HepG2 (cell line): Measurements from ENCODE around the gene DPH3. TPM values are rescaled to one million over a fixed set of nuclear protein-coding genes. Genes with fewer than 3 reads are reported as not detected.

Experiments used
- ATF7 ChIP-seq, 2 experiments: fragments of 450-650 bp in 1 of 2; sonication (generic) in 1 of 2; formaldehyde crosslinking in 1 of 2; IDR thresholded peaks; 2 replicates each; pipeline versions ENCODE4 v1.4.0 to v1.6.1; 2016 to 2020; ENCODE audit warnings: antibody characterized with exemption in 1 of 2, mild to moderate bottlenecking in 1 of 2, missing genetic modification reagents in 1 of 2
- ATM ChIP-seq: fragments of 450-650 bp; IDR thresholded peaks from 2 replicates; pipeline ENCODE4 v1.7.1; 2017; ENCODE audit warnings: mild to moderate bottlenecking, borderline replicate concordance
- DPF2 ChIP-seq: sonication (generic); formaldehyde crosslinking; IDR thresholded peaks from 2 replicates; pipeline ENCODE4 v1.4.0; 2020; ENCODE audit warnings: mild to moderate bottlenecking, low read depth, missing genetic modification reagents, borderline replicate concordance
- HMG20A ChIP-seq: IDR thresholded peaks from 2 replicates; pipeline ENCODE4 v1.6.1; 2016; ENCODE audit warnings: borderline replicate concordance
- IKZF1 ChIP-seq: fragments of 450-650 bp; IDR thresholded peaks from 2 replicates; pipeline ENCODE4 v1.7.1; 2016
- IKZF4 ChIP-seq: sonication (generic); formaldehyde crosslinking; IDR thresholded peaks from 2 replicates; pipeline ENCODE4 v1.5.1; 2020; ENCODE audit warnings: borderline replicate concordance, mild to moderate bottlenecking, low read depth, missing genetic modification reagents; ENCODE audit errors: not compliant biosample characterization
- KDM2A ChIP-seq: sonication (generic); formaldehyde crosslinking; IDR thresholded peaks from 2 replicates; pipeline ENCODE4 v1.4.0; 2020; ENCODE audit warnings: low read depth, missing genetic modification reagents, borderline replicate concordance
- MTF1 ChIP-seq: sonication (generic); formaldehyde crosslinking; IDR thresholded peaks from 2 replicates; pipeline ENCODE4 v1.5.0; 2020; ENCODE audit warnings: missing genetic modification reagents
- MXI1 ChIP-seq: IDR thresholded peaks from 3 replicates; pipeline ENCODE4 v1.6.1; 2012; ENCODE audit warnings: low read depth, low read length, inconsistent platforms, borderline replicate concordance
- NR0B2 ChIP-seq: sonication (generic); formaldehyde crosslinking; IDR thresholded peaks from 2 replicates; pipeline ENCODE4 v1.4.0; 2020; ENCODE audit warnings: mild to moderate bottlenecking, missing genetic modification reagents
- TCF12 ChIP-seq, 2 experiments: fragments of 450-650 bp in 1 of 2; sonication (generic) in 1 of 2; formaldehyde crosslinking in 1 of 2; IDR thresholded peaks; 2 replicates each; pipeline versions ENCODE4 v1.6.1 to v1.8.0; 2017 to 2022; ENCODE audit warnings: antibody characterized with exemption in 1 of 2, mild to moderate bottlenecking in 1 of 2, missing genetic modification reagents in 1 of 2, moderate library complexity in 1 of 2
- TFDP2 ChIP-seq: sonication (generic); formaldehyde crosslinking; IDR thresholded peaks from 2 replicates; pipeline ENCODE4 v1.4.0; 2020; ENCODE audit warnings: missing genetic modification reagents
- UBTF ChIP-seq: sonication (generic); formaldehyde crosslinking; IDR thresholded peaks from 2 replicates; pipeline ENCODE4 v1.4.0; 2020; ENCODE audit warnings: mild to moderate bottlenecking, missing genetic modification reagents
- ZBTB38 ChIP-seq: sonication (generic); formaldehyde crosslinking; IDR thresholded peaks from 2 replicates; pipeline ENCODE4 v1.5.1; 2020; ENCODE audit warnings: mild to moderate bottlenecking, missing genetic modification reagents
- ZFP91 ChIP-seq: sonication (generic); formaldehyde crosslinking; IDR thresholded peaks from 2 replicates; pipeline ENCODE4 v1.9.0; 2022; ENCODE audit warnings: missing genetic modification reagents, mild to moderate bottlenecking, borderline replicate concordance
- ZFX ChIP-seq: sonication (generic); formaldehyde crosslinking; IDR thresholded peaks from 2 replicates; pipeline ENCODE4 v1.4.0; 2020; ENCODE audit warnings: mild to moderate bottlenecking, low read depth, missing genetic modification reagents, moderate library complexity
- ZMAT3 ChIP-seq: sonication (generic); formaldehyde crosslinking; conservative IDR thresholded peaks from 2 replicates; pipeline ENCODE4 v1.7.0; 2021; ENCODE audit warnings: missing genetic modification reagents
- ZNF501 ChIP-seq: sonication (generic); formaldehyde crosslinking; IDR thresholded peaks from 2 replicates; pipeline ENCODE4 v1.5.1; 2020; ENCODE audit warnings: mild to moderate bottlenecking, moderate library complexity, missing genetic modification reagents
- ZNF724P ChIP-seq: sonication (generic); formaldehyde crosslinking; IDR thresholded peaks from 2 replicates; pipeline ENCODE4 v1.8.0; 2022; ENCODE audit warnings: missing genetic modification reagents, borderline replicate concordance
- polyA plus RNA-seq, 8 experiments: library from polyadenylated mRNA; depleted of rRNA in 3 of 8; stranded (reverse) in 7 of 8; unstranded in 1 of 8; fragments of >200 nt; fragmentation: Illumina TruSeq in 4 of 8; extraction: Trizol in 4 of 8; gene quantifications; 2 replicates each; pipeline versions ENCODE4 v1.2.1 to v1.2.3, GENCODE V29; 2011 to 2016; ENCODE audit warnings: low read depth in 4 of 8, missing spikeins in 1 of 8, mixed read lengths in 1 of 8; ENCODE audit not compliant: insufficient read depth in 1 of 8
- total RNA-seq, 5 experiments: library from RNA; depleted of rRNA; stranded (reverse); fragments of >200 nt; fragmentation: Illumina TruSeq; extraction: Trizol; gene quantifications; 2 replicates each; pipeline ENCODE4 v1.2.3, GENCODE V29; 2016; ENCODE audit warnings: low read depth in 1 of 5
- TF ChIP-seq, protein P1 (sequence below): sonication (generic); formaldehyde crosslinking; IDR thresholded peaks from 2 replicates; pipeline ENCODE4 v1.9.0; 2021; ENCODE audit warnings: missing genetic modification reagents, borderline replicate concordance
- TF ChIP-seq, protein P2 (sequence below): sonication (generic); formaldehyde crosslinking; IDR thresholded peaks from 2 replicates; pipeline ENCODE4 v1.5.1; 2020; ENCODE audit warnings: missing genetic modification reagents, mild to moderate bottlenecking, borderline replicate concordance

DPH3 gene
- total and polyA plus RNA-seq, 2 of the 13 experiments (the other 11 are each of a cell fraction or from before 2014, with no cell fraction given) = 18.3 to 21.6 TPM

- no peak for TF ChIP-seq ZNF501
- no peak for TF ChIP-seq ATM
- no peak for TF ChIP-seq IKZF4 (CRISPR knock-in tag)
- TF ChIP-seq MXI1 = no peak
- no peak for TF ChIP-seq ZNF724P
- TF ChIP-seq TFDP2 (CRISPR knock-in tag) = no peak
- peak; percentile 64; the same call in 1 of the 2 replicates for TF ChIP-seq HMG20A (CRISPR knock-in tag)
- TF ChIP-seq UBTF (CRISPR knock-in tag) = no peak
- no peak for TF ChIP-seq DPF2
- TF ChIP-seq KDM2A = no peak
- TF ChIP-seq TCF12 (IDR thresholded peaks at IDR 0.05) = no peak
- no peak for TF ChIP-seq TCF12 (CRISPR knock-in tag; IDR thresholded peaks at IDR 0.05)
- TF ChIP-seq ZFX (CRISPR knock-in tag) = no peak
- TF ChIP-seq ZMAT3 = no peak
- TF ChIP-seq ZBTB38 (CRISPR knock-in tag) = no peak
- TF ChIP-seq, protein P1, sequence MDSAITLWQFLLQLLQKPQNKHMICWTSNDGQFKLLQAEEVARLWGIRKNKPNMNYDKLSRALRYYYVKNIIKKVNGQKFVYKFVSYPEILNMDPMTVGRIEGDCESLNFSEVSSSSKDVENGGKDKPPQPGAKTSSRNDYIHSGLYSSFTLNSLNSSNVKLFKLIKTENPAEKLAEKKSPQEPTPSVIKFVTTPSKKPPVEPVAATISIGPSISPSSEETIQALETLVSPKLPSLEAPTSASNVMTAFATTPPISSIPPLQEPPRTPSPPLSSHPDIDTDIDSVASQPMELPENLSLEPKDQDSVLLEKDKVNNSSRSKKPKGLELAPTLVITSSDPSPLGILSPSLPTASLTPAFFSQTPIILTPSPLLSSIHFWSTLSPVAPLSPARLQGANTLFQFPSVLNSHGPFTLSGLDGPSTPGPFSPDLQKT (CRISPR knock-in tag) = no peak
- TF ChIP-seq ZFP91 (CRISPR knock-in tag) = no peak
- no peak for TF ChIP-seq NR0B2 (CRISPR knock-in tag)
- TF ChIP-seq, protein P2, sequence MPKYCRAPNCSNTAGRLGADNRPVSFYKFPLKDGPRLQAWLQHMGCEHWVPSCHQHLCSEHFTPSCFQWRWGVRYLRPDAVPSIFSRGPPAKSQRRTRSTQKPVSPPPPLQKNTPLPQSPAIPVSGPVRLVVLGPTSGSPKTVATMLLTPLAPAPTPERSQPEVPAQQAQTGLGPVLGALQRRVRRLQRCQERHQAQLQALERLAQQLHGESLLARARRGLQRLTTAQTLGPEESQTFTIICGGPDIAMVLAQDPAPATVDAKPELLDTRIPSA (CRISPR knock-in tag) = no peak
- no peak for TF ChIP-seq MTF1
- TF ChIP-seq IKZF1 = no peak
- TF ChIP-seq ATF7 (IDR thresholded peaks at IDR 0.05) = no peak
- no peak for TF ChIP-seq ATF7 (CRISPR knock-in tag; IDR thresholded peaks at IDR 0.05)
Observed at GRCh38 chr3:16252243-16252978, 12.3 kb downstream of the DPH3 start (continued).
